Midbrain (tissue), 1 donor: ENCODE results near the gene CDC42BPG.

Experiments used
- DNase-seq: peaks from one replicate; lab custom pipeline; 2025; lab: John Stamatoyannopoulos, UW

The CDC42BPG gene

DNA sequence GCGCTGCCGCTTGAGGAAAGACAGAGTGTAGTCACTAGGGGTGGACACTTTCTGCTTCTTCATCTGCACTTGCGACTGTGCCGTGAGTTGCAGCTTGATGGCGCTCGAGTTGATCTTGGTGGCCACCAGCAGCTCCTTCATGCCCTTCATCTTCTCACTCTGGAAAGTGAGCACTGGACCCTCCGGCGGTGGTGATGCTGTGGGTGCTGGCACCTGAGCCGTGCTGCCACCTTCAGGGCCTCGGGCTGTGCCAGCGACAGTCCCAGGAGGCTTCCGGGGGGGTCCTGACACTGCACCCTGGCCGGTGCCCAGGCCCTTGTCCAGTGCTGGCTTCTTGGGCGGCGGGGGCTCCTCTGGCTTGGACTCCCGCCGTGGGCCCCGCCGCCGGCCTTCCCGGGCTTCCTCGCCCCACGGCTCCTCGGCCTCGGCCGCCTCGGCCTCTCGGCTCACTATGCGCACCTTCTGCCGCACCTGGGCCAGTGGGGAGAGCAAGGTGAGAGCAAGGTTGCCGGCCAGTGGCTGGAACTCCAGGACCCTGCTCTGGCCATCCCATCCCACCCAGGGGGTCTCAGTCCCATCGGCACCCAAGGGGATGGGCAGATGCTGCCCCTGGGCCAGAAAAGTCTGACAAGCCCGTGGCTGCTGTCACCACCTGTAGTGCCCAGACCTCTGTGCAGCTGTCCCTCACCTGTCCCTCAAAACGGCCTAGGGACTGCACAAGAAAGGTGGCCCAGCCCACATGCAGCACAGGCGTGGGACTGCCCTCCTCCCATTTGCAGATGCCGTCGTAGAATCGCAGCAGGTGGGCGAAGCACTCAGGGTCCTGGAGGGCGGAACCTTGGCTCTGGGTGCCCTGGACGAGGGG is 39.9 kb downstream of the CDC42BPG start:
- no peak for DNase-seq

DNA sequence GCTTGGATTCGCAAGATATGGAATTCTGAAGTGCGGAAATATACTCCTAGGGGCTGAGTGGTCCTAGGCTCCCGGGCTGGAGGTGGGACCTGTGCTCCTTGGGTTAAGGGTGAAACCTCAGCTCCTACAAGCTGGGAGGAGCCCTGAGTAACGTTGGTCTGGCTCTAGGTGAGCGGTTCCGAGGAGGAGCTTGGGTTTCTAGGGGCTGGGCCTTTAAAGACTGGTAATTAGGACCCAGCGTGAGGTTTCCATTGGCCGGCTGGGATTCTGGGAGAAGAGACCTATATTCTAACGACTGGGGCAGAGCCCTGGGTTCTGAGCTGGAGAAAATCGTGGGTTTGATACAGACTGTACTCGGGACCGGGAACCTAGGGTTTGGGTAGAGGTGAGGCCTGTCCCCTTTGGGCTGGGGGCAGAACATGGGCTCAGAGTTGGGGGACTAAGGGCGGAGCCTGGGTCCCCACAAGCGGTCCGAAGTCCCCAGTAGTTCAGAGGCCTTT is 40.6 kb downstream of the CDC42BPG start:
- no peak for DNase-seq

DNA sequence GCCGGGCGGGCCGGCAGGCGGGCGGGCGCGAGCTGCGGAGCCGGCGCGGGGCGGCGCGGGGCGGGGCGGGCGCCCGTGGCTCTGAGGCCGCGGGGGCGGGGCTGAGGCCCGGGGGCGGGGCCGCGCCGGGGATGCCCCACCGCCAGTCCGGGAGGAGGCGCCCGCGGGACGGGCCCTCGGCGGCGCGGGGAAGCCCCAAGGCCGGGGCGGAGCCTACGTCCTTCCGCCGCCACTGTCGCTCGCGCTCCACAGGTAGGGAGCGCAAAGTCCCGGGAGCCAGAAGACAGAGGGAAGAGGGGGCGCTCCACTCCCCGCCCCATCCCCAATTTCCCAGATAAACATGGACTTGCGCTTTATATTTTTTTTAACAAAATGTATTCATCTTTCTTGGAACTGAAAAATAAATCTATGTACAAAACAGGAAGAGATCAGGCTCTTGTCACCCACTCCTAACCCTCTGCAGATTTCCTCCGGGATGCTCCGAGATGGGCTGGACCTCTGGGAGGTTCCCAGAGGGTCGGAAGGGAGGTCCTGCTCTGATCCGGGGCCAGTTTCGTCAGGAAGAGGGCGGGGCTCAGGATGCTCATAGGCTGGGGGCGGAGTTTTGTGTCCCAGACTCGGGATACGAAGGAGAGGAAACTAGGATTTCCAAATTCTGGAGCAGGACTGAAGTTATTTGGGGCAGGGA is 41.2 kb downstream of the CDC42BPG start, which contains the start of gene MAP4K2:
Gene MAP4K2 (minus strand): TSS at position 57 of the 688 bp plus-strand sequence. CDS start 65 bp downstream, outside the sequence.
- peak; percentile 87 for DNase-seq

DNA sequence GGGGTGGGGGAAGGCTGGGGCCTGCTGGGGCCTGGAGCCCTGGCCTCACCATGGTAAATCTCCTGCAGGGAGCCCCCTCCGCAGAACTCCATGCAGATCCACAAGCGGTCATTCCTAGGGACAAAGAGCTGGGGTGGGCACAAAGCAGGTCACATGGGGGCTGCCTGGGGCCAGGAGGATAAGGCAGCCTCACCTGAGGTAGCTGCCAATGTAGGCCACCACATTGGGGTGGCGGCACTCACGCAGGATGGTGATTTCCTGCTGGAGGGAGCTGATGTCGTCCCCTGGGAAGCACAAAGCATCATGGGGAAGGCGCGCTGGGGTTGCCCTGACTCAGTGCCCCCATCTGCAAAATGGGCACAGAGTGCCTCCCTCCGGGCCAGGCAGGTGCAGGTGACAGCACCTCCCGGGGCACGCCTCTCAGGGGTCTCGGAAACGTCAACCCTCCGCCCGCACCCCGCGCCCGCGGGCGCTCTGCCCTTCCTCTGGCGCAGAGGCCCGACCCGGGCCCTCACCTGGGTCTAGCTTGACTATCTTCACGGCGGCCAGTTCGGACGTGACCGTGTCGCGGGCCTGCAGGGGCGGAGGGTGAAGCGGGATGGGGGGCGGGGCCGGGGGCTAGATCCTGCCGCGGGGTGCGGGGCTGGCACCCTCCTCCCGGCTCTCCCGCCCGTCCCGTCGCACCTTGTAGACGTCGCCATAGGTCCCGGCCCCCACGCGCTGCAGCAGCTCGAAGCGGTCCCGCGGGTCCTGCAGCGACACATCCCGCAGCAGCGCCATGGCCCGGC is 41.9 kb downstream of the CDC42BPG start:
- no peak for DNase-seq

DNA sequence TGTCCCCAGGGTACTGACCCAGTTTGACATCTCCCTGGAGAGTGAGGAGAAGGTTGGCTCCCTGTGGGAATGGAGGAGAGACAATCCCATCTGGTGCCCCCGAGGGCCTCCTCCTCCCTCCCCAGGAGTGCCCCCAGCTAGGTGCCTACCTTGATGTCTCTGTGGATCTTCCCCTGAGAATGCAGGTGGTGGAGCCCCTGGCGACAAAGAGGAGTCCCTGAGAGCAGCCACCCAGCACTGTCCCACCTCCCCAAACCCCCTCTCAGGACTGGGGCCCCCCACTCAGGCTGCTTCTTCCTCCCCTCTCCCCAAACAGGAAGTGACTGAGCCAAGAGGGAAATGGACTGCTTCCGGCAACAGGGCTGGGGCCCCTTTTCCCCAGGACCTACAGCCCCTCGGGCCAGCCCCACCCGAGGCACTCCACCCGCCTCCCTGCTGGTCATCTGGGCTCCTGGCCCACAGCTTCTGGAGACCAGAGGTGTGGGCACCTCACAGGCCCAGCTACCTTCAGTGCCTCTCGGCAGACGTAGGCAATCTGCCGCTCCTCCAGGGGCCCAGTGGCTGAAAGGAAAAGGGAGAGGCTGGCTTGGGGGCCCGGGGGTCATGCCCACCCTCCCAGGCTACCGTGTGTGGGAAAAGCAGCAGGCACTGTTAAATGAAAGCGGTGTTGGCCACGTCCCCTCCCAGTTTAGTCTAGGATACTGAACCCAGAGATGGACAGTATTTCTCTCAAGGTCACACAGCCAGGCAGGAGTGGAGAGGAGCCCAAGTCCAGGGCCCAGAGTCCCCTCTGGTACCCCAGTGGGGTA is 42.7 kb downstream of the CDC42BPG start:
- DNase-seq: no peak

DNA sequence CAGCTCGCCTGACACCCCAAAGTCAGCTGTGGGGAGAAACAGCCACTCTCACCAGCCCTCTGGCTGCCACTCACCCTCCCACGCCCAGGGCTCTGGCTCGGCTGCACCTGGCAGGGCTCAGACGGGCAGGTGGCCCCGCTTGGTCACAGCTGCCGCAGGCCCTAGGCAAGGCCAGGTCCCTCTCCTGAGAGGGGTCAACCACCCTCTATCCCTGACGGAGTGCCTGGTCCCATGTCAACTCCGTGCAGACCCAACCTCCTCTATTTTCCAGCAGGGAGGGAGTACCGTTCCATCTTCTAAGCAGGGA is 43.3 kb downstream of the CDC42BPG start:
- DNase-seq: no peak

DNA sequence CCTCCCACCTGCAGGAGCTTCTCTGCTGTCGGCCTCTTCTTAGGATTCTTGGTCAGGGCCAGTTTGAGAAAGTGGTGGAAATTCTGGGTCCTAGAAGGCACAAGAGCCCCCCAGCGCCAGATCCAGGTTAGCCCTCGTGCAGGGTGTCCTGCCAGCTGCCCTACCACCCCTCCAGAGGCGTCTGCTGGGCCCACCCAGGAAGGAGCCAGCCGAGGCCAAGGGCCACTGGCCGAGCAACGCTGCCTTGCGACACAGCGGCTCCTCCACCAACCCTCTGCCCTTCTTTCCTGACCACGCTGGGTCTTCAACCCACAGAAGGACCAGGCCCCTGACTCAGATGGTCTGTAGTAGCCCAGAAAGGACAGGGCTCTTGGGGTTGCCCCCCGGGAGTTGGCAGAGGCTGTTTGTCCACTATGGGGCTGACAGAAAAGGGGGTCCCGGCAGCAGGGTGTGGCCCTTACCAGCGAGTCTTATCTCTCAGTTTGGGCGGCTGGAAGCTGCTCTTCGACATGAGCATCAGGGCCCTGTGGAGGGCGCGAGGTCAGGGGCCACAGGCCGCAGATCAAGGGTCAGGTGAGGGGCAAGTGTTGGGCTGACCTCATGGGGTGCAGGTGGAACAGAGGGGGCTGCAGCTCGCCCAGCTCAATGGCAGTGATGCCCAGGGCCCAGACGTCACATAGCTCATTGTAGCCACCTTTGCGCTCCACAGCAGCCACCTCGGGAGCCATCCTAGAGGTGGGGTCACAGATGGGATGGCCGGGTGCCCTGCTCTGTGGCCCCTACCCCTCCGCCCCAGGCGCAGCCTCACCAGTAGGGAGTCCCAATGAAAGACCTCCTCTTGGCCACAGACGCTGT is 43.9 kb downstream of the CDC42BPG start:
- DNase-seq: no peak

DNA sequence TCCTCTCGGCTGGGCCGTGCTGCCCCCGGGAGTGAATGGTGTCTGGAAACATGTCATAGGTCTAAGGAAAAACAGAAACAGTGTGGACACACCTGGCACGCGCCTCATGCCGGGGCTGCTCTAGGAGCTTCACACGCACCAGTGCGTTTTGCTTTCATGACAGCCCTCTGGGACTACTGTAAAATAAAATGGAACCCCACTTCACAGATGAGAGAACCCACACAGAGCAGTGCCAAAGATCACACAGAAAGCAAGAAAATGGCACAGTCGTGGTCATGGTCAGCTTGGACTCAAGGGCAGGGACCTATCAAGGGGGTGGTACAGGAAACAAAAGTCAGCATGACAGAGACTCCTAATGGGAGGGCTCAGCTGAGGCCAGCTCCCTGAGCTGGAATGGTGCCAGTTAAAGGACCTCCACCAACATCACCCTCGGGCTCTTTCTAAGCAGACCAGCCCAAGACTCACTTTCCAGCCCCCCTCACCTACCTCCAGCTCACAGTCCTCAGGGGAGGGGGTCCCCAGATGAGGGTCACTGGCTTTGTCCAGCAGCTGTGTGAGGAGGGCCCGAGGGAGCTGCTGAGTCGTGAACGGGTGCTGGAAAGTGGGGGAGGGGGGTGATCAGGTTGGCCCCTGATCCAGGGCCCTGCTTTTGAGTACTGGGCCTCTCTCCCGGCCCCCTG is 44.7 kb downstream of the CDC42BPG start:
- no peak for DNase-seq

DNA sequence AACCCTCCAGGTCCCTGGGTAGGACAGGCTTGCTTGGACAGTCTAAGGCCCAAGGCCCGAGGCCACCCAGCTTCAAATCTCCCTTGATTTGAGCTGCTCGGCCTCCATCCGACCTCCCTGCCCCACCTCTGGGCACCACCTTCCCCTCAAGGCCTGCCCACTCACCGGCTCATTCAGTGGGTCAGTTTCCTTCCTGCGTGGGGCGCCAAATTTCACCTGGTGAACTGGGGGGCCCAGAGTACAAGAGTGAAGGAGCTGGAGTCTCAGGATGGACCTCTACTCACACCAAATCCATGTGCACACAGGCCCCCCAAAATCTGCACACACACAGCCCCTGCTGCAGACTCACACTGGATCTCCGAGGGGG is 45.2 kb downstream of the CDC42BPG start:
- no peak for DNase-seq

DNA sequence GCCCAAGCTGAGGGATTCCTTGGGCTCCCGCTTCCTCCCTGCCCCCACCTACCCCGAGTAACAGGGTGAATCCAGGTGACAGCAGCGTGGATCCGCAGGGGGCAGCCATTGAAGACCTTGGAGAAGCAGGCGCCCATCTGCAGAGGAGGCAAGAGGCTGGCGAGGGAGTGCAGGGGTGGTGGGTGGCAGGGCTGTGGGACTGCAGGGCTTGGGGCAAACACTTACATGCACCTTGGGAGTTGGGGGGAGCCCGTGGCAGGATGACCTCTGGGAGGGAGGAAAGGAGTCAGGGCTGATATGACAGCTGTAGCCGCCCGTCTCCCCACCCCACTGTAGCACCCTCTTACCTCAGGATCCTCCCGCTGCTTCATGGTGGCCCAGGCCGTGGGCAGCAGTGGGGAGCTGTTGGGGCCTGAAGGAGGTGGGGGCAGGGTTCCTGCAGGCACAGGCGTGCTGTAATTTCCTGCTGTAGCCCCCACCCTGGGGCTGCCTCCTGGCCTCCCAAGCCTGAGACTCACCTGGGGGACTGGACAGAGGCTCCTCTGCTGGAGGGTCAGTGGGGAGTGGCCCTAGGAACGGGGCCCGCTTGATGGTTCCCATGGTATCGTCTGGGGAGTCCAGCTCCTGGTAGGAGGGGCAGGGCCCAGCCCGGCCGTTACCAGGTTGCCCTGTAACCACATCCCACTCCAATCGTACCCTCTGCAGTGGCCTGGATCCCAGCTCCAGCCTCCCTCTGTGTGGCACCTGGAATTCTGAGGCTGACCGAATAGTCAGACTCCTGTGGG is 47.5 kb downstream of the CDC42BPG start:
- DNase-seq: no peak

DNA sequence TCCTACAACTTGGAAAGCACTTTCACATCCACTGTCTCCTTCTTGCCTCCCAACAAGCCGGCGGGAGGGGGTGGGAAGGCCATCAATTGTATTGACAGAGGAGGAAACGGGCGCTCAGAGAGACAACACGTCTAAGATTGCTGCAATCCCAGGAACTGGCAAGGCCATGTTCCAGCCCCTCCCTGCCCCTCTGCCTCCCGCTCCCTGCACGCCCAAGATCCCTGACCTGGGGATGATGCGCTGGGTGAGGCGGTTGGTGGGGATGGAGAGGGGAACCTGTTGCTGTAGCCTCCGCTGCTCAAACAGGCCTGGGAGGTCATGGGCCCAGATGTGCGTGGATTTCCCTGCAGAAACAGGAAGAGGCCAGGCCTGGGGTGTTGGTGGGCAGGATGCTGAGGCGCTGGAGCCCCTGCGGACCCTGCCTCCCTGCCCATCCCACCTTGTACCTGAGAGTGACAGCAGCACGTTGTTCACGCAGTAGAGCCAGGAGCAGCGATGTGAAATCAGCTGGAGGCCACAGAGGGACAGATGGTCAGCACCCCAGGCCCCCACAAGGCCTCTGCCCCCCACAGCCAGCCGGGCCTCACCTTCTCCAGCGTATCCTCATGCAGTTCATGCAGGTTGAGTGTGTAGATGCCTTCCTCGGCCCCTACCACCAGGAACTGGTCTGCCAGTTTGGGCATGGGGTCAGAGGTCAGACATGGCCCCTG is 48.3 kb downstream of the CDC42BPG start:
- DNase-seq: no peak

DNA sequence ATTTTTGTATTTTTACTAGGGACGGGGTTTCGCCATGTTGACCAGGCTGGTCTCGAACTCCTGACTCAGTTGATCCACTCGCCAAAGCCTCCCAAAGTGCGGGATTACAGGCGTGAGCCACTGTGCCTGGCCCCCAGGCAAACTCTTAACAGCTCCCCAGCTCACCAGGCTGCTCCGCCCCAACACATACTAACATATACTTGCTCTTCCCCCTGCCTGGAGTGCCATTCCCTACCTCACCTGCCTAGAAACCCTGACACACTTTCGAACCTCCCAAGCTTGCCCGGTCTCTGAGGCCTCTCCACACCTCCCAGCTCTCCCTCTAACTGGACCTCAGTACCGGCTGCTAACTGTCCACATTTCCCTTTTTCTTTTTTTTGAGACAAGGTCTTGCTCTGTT is 49.9 kb downstream of the CDC42BPG start:
- no peak for DNase-seq

DNA sequence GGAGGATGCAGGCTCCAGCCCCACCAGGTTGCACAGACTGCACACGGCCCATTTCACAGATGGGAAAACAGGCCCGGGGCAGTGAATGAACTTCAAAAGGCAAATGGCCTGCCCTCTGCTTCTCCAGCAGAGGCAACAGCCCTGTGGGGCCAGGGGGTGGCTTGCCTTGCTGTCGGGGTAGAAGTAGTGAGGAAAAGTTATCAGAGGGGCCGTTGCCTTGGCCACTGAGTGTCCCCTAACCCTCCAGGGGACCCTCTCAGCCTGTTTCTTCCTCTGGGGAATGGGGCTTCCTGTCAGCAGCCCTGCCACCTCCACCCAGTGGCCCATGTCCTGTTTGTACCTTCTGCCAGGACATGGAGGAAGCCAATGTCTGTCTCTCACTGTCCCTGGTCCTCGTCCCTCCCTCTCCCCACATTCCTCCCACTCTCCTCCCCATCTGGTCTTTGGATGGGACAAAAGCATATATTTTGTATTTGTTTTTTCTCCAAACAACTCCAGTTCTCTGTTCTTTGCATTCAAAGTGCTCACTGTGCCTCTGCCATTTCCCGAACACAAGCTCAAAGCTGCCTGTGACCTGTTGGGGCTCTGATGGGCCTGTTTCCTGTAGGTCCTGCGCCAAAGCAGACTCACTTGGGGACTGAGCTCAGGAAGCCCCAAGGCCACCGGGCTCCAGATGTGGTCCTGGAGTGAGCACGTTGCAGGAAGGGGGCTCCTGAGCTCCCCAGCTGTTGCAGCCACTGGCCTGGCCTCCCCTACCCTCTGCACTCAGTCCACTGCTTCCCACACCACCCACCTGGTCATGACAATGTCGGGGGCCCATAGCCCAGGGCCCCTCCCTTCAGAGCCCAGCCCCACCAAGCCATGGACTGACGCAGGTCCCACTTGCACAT is 50.9 kb downstream of the CDC42BPG start:
- no peak for DNase-seq

DNA sequence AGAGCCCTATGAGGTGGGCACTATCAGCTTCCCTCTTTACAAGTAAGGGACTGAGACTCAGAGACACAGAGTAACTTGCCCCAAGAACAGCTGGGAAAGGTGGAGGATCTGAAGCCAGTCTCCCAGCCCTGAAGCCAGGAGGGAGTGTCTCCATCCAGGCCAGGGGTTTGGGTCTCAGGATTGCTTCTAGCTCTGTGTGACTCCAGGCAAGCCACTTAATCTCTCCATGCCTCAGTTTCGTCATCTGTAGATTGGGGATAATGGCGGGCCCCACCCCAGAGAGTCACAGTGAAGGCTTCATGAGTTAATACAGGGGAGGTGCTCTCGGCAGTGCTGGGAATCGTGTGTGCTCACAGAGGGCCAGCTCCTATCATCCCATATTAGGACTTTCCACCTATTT is 52.0 kb downstream of the CDC42BPG start:
- no peak for DNase-seq

DNA sequence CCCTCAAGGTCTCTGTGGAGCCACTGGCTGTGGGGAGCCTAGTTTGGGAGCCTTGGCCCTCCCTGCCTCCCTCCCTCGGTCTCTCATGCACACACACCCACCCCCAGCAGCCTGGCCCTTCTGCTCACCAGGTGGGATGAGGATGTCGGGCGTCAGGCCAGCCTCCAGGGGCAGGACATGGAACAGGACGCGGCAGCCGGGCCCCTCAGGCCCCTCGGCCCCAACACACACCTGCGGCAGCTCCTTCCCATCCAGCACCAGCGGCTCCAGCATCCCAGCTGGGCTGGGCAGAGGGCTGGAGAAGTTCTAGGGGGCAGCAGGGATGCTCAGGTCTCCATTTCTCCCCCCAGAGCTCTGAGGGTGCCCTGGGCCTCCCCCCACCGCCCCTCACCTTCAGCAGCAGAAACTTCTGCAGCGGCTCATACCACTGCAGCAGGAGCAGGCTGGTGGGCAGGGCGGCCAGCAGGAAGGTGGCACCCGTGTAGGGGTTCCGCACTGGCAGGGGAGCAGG is 52.6 kb downstream of the CDC42BPG start:
- no peak for DNase-seq

DNA sequence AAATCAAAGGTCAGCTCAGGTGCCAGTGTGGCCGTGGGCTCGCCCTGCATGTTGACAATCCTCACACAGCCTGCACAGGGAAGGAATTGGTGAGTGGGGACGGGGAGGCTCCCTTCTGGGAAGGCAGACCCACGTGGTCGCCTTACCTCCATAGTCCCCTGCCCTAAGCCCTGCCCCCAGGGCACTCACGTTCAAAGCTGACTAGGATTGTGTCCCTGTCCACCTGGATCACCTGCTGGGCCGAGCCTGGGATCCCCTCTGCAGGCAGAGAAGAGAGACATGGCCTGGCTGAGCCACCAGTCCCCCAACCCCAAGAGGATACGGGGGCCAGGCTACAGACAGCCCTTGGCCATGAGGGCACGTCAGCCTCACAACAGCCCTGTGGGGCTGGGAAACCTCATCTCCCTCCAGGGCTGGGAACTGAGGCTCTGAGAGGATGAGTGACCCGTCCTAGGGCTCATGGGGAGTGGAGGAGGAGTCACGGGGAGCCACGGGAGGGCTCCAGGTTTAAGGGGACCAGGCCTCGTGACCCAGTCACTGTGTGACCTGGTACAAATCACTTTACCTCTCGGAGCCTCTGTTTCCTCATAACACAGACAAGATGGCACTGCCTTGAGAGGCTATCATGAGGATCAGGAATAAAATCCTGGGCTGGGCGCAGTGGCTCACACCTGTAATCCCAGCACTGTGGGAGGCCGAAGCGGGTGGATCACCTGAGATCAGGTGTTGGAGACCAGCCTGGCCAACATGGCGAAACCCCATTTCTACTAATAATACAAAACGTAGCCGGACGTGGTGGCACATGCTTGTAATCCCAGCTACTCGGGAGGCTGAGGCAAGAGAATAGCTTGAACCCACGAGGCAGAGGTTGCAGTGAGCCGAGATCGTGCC is 54.0 kb downstream of the CDC42BPG start:
- no peak for DNase-seq
